Activated CD4-positive, alpha-beta T cell treated with anti-CD3 and anti-CD28 coated beads, Interleukin-2, amount 50 U/mL, for 4 hours (primary cell): ENCODE measurements around the gene DIP2A.

Source experiments
- DNase-seq, 2 experiments: peaks; one replicate each; pipeline ENCODE4 v3.0.0-alpha.2; 2020

DIP2A gene, protein sequence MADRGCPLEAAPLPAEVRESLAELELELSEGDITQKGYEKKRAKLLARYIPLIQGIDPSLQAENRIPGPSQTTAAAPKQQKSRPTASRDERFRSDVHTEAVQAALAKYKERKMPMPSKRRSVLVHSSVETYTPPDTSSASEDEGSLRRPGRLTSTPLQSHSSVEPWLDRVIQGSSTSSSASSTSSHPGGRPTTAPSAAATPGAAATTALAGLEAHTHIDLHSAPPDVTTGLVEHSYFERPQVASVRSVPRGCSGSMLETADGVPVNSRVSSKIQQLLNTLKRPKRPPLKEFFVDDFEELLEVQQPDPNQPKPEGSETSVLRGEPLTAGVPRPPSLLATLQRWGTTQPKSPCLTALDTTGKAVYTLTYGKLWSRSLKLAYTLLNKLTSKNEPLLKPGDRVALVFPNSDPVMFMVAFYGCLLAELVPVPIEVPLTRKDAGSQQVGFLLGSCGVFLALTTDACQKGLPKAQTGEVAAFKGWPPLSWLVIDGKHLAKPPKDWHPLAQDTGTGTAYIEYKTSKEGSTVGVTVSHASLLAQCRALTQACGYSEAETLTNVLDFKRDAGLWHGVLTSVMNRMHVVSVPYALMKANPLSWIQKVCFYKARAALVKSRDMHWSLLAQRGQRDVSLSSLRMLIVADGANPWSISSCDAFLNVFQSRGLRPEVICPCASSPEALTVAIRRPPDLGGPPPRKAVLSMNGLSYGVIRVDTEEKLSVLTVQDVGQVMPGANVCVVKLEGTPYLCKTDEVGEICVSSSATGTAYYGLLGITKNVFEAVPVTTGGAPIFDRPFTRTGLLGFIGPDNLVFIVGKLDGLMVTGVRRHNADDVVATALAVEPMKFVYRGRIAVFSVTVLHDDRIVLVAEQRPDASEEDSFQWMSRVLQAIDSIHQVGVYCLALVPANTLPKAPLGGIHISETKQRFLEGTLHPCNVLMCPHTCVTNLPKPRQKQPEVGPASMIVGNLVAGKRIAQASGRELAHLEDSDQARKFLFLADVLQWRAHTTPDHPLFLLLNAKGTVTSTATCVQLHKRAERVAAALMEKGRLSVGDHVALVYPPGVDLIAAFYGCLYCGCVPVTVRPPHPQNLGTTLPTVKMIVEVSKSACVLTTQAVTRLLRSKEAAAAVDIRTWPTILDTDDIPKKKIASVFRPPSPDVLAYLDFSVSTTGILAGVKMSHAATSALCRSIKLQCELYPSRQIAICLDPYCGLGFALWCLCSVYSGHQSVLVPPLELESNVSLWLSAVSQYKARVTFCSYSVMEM (N-terminal part only)

DNA sequence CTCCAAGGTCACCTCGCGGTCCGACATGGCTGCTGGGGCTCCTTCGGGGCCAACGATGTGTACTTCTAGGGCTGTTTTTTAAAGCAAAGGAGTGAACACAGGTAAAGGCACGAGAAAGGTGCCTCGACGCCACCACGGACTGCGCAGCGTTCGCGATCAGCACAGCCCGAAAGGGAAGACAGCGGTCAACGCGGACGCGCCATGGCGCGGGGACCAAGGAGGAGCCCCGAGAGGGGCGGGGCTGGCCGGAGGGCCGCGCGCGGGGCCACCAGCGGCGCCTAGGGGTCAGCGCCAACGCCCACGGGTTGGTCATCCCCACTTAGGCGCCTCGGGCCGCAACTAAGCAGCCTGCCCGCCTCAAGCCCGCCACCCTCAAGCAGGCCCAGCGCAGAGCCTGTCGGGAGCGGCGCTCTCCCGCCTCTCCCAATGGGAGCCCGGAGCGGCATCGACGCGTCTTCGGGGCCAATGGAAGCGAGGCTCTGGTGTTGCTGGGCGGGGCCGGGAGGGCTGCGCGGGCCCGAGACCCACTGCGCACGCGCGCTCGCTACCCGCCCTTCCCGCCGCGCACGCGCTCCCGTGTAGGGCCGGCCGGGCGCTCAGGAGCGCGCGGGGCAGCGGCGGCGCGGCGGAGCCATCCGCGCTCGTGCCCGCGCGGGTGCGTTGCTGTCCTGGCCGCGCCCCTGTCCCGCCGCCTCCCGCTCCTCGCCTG is at the start of gene DIP2A:
Gene DIP2A (plus strand): TSS at position 577 of the 709 bp plus-strand sequence. CDS start 241 bp downstream, outside the sequence.
- DNase-seq, result peak; percentile 87 to 91

DNA sequence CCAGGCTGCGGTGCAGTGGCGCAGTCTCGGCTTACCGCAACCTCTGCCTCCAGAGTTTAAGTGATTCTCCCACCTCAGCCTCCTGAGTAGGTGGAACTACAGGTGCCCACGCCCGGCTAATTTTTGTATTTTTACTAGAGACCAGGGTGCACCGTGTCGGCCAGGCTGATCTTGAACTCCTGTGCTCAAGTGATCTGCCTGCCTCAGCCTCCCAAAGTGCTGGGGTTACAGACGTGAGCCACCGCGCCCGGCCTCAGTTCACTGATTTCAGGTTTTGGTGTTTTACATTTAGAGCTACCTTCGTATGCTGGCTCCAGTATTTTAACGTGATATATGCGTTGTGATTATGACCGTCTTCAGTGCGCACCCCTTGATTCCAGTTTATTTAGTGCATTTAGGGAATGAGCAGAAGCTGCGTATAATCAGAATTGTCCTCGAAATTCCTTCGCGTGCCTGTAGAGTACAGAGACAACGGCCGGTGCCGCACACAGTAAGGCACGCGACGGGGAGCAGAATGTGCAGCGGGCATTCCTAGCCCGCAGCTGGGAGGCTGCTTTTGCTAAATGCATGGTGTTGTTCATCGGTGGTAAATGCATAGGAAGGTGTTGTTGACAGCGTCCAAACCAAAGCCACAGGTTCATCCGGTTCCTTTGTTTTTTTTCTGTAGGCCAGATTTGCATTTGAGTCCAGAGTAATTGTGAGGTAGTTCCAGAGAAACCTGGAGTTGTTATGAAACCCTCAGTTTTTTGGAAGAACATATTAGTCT is 48.9 kb upstream of the DIP2A start:
- DNase-seq, result no peak

DNA sequence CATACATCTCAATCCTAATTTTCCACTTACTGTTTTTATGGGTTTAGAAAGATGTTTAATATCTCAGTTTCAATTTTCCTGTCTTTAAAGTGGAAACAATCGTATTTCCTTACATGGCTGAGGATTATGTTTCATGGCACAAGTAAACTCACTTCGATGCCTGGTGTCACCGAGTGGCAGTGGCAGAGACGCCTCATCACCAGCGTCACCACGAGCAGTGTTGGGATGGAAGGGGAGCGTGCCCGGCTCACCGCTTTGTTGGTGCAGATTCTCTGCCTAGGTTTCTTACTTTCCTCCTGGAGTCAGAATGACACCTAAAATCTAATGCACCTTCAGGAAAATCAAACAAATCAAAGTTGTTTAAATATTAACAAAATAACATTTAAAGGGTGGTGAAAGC is 48.2 kb upstream of the DIP2A start:
- DNase-seq, result no peak

DNA sequence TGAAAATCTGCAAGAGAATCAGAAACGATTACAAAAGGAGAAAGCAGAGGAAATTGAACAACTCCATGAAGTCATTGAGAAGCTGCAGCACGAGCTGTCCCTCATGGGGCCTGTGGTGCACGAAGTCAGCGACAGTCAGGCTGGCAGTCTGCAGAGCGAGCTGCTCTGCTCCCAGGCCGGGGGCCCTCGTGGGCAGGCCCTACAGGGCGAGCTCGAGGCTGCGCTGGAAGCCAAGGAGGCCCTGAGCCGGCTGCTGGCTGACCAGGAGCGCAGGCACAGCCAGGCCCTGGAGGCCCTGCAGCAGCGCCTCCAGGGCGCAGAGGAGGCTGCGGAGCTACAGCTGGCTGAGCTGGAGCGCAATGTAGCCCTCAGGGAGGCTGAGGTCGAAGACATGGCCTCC is 47.5 kb upstream of the DIP2A start:
- no peak for DNase-seq

DNA sequence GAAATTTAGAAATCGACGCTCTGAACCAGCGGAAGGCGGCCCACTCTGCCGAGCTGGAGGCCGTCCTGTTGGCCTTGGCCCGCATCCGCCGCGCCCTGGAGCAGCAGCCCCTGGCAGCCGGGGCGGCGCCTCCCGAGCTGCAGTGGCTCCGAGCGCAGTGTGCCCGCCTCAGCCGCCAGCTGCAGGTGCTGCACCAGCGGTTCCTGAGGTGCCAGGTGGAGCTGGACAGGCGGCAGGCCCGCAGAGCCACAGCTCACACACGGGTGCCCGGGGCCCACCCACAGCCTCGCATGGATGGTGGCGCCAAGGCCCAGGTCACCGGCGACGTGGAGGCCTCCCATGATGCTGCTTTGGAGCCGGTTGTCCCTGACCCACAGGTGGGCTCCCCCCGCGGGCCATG is 47.0 kb upstream of the DIP2A start:
- no peak for DNase-seq

DNA sequence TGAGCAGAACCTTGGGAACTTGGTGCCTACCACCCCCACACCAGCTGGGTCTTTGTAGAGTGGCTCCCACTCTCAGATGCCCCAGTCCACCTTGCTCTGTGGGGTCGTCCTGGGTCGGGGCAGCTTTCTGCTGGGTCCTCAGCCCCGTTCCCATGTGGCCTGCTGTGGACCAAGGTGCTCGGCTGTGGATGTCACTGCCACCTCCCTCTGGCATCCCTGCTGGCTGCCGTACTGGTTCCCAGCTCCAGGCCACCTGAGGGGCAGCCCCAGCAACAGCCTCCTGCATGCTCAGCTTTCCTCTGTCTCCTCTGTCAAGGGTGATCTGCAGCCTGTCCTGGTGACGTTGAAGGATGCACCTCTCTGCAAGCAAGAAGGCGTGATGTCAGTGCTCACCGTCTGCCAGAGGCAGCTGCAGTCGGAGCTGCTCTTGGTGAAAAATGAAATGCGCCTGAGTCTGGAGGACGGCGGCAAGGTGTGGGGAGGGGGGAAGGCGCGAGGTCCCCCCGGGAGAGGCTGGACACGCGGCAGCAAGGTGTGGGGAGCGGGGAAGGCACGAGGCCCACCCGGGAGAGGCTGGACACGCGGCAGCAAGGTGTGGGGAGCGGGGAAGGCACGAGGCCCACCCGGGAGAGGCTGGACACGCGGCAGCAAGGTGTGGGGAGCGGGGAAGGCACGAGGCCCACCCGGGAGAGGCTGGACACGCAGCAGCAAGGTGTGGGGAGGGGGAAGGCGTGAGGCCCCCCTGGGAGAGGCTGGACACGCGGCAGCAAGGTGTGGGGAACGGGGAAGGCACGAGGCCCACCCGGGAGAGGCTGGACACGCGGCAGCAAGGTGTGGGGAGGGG is 45.9 kb upstream of the DIP2A start:
- no peak for DNase-seq

DNA sequence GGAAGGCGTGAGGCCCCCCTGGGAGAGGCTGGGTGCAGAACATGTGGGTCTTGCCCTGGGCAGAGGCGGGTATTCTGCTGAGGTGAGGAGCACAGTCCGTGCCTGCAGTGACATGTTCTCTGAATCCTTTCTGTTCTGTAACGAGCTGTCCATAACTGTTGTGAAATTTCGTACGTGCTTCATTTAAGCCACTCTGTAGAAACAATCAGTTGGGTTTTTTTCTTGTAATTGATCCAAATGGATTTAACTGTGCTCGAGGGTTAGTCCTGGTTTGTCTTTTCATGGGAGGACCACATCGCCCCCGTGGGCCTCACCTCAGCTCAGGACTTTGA is 45.4 kb upstream of the DIP2A start:
- no peak for DNase-seq

DNA sequence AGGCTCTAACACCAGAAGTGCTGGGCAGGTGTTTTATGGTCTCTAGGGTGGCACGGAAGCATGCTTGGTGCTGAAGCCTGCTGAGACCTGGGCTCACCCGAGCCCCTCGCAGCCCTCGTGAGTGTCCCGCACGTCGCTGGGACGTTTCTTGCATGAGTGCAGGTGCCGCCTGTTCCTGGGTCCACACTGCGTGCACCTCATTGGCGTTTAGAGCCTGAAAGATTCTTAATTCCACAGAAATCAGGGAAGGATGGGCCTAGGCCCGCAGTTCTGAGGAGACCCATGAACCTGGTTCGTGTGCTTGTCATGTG is 43.8 kb upstream of the DIP2A start:
- no peak for DNase-seq

DNA sequence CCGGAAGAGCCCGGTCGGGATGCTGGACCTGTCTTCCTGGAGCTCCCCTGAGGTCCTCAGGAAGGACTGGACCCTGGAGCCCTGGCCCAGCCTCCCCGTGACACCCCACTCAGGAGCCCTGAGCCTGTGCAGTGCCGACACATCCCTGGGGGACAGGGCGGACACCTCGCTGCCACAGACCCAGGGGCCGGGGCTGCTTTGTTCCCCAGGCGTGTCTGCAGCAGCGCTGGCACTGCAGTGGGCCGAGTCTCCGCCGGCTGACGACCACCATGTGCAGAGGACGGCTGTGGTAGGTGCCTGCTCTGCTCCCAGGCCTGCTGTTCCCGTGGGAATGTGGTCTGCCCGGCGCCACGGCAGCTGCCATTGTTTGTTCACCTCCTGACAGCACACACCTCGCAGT is 42.1 kb upstream of the DIP2A start:
- DNase-seq, result no peak

DNA sequence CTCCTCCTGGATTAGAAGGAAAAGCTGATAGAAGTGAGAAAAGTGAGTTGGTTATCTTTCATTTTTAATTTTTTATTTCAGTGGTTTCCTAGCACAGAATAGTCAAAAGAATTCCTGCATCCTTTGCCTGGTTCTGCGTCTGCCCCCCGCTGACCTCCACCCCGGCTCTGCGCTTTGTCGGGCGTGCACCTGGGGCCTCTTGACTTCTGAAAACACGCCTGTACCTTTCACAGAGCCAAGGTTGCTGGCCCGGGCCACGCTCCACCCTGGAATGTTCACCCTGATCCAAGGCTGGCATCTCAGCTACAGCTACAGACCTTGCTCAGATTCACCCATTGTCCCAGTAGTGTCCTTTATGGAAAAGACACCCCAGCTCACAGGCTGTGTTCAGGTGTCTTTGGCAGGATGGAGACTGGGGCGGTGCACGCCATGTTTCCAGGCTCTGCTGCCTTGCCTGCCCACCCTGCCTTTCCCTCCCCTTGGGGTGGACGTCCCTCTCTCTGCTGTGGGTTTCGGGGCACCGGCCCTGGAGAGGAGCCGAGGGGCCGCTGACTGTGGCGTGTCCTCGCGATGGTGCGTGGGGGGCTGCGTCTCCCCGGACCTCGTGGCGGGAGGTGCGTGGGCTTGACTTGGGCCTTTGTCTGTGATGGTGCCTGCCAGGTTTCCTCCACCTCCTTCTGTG is 40.3 kb upstream of the DIP2A start:
- no peak for DNase-seq

DNA sequence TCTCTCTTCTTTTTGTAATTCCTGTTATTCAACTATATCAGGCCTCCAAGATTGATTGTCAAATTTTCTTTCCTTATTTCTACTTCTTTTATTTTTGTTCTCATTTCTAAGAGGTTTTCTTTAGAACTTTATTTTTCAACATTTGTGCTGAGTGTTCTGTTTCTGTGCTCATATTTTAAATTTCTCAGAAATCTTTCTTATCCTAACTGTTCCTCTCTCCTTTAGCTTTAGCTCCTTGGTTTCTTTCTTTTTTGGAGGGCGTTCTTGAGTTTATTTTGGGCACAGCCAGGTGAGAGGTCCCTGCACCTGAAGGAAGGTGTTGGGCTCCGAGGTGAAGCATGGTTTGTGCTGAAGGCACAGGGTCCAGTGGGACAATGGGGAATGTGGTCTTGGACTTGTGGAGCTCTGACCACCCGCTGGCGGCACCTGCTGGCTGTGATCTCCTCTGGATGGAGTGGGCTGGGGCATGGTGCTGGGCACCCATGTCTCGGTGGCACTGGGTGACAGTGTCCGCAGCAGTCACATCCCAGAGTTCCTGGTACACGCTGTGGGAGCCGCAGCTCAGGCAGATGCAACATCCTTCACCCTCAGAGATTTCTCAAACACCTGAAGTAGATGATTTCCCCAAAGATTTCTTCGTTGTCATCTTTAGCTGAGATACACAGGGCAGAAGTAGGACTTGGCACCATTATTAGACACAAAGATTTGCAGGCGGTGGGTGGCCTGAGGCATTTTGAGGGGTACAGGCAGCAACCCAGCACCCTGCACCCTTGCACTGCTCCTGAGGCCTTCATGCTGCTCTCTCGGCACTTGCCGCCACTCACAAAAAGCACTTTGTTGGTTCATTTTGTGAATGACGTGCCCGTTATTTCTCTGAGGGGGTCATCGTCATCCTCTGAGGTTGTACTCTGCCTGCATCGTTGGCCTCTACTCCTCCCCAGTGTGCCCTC is 38.2 kb upstream of the DIP2A start:
- no peak for DNase-seq

DNA sequence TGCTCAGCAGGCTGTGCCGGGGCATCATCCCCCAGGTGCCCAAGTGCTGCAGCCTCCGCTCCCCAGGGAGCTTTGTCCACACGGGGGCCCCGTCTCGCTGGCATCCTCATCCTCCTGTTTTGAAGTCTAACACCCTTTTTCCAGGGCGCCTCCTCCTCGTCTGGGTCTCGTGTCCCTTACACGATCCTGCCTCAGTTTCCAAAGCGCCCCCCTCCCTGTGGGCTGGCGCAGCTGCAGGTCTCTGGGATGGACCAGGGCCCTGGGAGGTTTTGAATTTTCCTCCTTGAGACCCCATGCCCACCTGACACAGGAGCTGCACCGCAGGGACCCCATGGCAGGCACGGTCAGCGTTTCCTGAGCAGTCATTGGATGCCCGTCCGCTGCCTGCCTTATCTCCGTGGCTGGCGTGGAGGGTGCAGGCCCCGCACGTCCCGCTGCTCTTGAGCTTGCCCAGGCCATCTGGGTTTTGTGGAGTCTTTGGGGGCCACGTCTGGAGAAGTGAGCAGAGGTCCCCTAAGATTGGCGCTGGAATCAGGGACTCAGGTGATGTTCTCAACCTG is 37.4 kb upstream of the DIP2A start:
- DNase-seq, result no peak

DNA sequence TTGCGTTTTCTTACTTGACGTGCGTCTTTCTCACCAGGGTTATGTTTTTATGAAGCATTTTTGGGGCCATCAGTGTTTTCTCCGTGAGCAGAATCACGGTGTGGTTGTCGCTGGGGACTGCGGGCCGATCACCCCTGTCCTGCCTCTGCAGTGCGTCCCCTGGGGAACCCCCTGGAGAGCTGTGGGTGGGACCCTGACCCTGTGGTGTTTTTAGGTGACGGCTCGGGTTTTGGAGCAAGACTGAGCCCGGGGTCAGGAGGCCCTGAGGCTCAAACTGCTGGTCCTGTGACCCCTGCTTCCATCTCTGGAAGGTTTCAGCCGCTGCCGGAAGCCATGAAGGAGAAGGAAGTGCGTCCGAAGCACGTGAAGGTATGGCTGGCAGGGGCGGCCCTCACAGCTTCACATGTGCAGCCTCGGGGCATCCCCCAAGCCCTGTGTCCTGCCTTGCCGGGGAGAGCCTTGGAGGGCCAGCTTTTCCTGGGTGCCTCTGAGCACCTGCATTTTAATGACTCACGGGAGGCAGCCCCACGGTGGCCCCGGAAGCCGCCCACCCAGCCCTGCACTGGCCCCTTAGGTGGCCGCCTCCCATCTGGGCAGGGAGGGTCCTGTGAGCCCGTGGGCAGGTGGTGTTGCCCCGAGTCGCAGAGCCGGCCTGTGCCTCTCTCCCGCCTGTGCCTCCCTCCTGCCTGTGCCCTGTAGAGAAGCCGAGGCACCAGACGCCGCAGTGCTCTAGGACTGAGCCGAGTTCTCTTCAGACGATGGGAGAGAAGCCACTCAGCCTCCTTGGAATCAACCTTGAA is 36.7 kb upstream of the DIP2A start:
- DNase-seq, result no peak

DNA sequence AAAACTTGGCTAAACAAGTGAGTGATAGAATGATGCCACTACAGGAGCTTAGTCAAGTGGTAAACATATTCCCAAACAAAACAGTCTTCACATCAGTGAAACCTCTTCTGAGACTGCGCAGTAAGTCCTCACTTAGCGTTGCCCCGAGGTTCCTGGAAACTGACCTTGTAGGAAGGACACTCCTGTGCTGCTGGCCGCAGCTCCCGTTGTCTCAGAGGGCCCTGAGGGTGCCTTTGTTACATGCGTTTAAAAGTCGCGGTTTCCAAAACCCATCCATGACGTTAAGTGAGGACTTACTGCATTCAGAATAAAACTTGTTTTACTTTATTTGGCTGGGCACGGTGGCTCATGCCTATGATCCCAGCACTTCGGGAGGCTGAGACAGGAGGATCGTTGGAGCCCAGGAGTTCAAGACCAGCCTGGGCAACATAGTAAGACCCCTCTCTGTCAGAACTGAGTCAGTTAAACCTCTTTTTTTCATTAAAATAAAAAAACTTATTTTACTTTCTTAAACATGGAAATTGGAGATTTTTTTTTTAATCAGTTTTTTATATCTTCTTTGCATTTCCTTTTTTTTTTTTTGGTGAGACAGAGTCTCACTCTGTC is 36.0 kb upstream of the DIP2A start:
- DNase-seq, result no peak

DNA sequence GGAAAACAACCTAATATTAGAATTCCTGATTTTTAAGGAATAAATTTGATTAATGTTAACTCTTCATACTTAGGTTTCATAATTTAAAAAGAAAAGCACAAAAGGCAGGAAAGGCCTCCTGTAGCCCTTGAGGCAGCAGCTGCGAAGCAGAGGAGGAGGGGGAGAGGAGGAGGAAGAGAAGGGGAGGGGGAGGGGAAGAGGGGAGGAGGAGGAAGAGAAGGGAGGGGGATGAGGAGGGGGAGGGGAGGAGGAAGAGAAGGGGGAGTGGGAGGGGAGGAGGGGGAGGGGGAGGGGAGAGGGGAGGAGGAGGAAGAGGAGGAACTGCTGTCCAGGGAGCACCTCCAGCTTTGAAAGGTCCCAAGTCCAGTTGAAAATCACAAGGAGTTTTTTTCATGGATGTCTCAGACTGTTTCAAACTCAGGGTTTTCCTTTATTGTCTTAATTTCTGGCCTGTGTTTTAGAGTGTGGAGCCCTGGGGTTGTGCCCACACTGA is 35.1 kb upstream of the DIP2A start:
- no peak for DNase-seq

DNA sequence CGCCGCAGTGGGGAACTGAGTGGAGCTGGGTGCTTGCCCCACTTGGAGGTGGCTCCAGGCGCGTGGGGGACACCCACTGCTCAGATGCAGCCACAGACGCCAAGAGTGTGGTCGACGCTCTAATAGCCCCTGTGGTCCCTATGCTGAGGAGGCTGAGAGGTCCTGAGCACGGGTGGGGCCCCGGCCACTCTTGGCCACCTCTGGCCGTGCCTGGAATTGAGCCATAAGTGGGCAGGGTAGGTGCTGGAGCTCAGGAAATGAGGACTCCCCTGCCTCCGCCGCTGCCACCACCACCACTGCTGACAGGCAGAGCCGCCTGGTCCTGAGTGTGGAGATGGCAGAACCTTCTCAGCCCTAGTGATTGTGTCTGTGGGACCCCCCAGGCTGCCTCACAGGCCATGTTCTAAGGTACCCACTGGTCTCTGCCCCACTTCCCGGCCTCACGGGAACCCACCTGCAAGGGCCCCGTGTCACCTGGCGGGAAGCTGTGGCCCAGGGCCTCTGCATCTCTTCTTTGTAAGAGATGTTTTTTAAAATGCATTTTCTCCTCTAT is 34.6 kb upstream of the DIP2A start:
- DNase-seq, result no peak

DNA sequence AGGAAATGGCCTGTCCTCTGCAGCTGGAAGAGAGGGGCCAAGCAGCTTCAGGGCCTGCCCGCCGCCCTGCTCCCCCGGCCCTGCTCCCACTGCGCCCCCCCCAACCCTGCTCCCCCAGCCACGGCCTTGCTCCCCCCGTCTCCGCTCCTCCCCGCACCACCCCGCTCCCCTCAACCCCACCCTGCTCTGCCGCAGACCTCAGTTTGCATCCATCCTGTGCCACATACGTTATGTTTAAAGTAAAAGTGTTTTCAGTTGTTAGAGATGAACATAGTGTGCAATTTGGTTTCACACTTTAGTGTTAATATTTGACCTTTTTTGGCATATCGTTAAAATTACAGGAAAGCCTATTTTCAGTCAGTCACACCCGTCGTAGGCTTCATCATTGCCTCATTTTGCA is 34.1 kb upstream of the DIP2A start:
- no peak for DNase-seq
